Epidermal melanocyte (primary cell): ENCODE data around the gene SLC25A24.
"Not testable (repeated sequence)": the region's sequence is repeated elsewhere in the genome, so short reads cannot be mapped to it uniquely, and the experiment has no call there.

Experiments
- DNase-seq: peaks from one replicate; pipeline ENCODE4 v3.0.0; 2011; ENCODE audit warnings: low spot score; ENCODE audit not compliant: insufficient read length

The SLC25A24 gene

DNA sequence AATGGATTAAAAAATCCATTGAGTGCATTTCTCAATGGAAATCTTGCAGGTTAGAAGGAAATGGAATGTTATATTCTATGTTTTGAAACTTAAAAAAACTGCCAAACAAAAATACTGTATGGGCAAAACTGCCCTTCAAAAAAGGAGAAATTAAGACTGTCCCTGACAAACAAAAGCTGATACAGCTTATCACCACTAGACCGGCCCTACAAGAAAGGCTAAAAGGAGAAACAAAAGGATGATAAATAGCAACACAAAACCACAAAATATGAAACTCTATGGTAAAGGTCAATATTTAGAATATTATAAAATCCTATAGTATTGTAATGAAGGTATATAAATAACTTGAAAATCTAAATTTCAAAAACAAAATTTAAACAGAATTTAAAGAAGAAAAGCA is 60.0 kb downstream of the SLC25A24 start:
- no peak for DNase-seq

DNA sequence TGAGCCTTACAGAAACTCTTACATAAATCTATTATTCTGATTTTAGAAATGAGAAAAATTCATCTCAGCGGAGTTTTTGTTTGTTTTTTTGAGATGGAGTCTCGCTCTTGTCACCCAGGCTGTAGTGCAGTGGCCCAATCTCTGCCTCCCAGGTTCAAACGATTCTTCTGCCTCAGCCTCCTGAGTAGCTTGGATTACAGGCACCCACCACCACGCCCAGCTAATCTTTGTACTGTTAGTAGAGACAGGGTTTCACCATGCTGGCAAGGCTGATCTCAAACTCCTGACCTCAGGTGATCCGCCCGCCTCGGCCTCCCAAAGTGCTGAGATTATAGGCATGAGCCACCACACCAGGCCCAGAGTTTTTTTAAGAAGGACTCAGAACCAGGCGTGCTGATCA is 60.6 kb downstream of the SLC25A24 start:
- DNase-seq = not testable (repeated sequence)

- not testable (repeated sequence) for DNase-seq
Measured at GRCh38 chr1:108133148-108133547, 67.0 kb downstream of the SLC25A24 start.

DNA sequence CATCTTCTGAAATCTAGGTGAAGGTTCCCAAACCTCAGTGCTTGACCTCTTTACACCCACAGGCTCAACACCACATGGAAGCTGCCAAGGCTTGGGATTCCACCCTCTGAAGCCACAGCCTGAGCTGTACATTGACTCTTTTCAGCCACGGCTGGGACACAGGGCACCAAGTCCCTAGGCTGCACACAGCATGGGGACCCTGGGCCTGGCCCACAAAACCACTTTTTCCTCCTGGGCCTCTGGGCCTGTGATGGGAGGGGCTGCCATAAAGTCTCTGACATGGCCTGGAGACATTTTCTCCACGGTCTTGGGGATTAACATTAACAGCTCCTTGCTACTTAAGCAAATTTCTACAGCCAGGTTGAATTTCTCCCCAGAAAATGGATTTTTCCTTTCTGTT is 67.8 kb downstream of the SLC25A24 start:
- not testable (repeated sequence) for DNase-seq

GRCh38 chr1:108131281-108131680 is 68.9 kb downstream of the SLC25A24 start:
- not testable (repeated sequence) for DNase-seq

GRCh38 chr1:108130794-108131193 is 69.3 kb downstream of the SLC25A24 start:
- no peak for DNase-seq

DNA sequence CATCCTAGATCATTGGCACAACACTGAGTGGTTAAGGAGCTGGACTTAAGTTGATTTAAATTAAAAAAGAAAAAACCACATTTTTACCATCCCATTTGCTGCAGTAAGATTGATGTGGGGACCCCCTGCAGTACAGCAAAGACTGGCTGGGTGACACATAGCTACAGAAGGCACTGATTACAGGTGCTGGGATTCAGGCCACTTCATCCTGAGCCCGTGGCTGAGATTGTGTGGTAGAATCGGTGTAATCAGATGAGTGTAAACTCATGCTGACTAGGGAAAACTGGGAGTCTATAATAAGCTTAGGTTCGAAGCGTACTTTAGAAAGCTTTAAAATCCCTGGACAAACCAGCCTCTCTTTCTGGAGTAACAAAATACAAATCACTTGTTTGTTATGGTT is 70.1 kb downstream of the SLC25A24 start:
- DNase-seq = no peak

GRCh38 chr1:108125312-108126138 is 74.6 kb downstream of the SLC25A24 start:
- DNase-seq = peak; percentile 67

- no peak for DNase-seq
Measured at GRCh38 chr1:108124622-108125311, 75.4 kb downstream of the SLC25A24 start.

DNA sequence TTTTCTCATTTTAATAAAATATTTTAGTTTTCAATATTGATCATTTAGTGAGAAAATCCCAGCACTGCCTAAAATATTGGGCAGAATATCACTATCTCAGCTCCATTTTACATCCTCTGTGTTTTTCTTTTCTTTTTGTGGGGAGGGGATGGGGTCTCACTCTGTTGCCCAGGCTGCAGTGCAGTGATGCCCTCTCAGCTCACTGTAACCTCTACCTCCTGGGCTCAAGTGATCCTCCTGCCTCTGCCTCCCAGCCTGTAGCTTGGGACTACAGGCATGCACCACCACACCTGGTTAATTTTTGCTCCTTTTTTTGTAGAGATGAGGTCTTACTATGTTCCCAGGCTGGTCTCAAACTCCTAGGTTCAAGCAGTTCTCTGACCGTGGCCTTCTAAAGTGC is 76.1 kb downstream of the SLC25A24 start:
- no peak for DNase-seq

DNA sequence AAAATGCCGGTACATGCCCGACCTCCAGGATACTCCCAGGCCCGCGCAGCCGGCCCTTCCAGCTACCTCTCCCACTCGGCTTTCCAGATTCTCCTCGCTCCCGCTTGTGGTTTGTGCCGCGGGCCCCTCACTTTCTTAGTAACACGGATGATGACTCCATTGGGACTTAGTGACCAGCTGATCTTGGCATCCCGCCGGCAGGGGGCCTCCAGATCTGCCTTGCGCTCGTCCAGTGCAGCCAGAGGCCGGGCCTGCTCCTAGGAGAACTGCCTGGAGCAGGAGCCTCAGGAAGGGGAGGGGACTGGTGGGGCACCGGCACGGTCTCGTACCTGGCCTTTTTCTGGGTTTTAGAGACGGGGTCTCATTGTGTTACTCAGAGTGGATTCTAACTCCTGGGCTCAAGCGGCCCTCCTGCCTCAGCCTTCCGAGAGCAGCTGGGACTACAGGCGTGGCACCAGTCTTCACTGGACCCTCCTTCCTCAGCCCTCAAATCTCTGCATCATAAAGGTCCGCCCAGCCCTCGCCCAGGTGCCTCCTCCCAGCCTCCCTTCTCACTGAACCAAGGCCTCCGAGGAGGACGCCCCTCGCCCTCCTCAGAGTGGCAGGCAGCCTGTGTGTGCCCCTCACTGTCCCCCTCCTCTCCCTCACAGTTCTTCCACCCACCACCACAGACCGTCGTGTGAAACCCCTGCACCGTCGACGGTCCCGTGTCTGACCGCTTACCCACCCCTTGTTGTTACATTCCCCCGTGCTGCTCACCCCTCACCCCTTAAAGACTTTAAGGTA is 78.6 kb downstream of the SLC25A24 start:
- no peak for DNase-seq

GRCh38 chr1:108120163-108120562 is 80.0 kb downstream of the SLC25A24 start:
- no peak for DNase-seq

- no peak for DNase-seq
Measured at GRCh38 chr1:108119500-108119899, 80.6 kb downstream of the SLC25A24 start.

GRCh38 chr1:108117945-108118902 is 81.9 kb downstream of the SLC25A24 start:
- DNase-seq = no peak

DNA sequence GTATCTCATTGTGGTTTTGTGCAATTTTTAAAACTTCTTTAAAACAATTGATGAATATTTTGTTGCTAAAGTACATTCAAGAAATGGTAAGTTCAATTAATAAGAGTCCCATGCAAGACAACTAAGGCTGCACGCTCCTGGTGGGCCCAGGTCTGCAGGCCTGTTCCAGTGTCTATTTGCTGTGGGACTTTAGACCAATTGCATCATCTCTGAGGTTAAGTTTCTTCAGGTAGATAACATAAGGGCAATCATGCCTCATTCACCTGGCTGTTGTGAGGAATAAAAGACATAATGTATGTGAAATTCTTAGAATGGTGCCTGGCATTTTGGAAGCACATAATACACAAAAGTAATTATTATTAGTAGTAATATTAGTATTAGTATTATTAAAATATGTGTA is 82.9 kb downstream of the SLC25A24 start:
- DNase-seq = no peak

- no peak for DNase-seq
Measured at GRCh38 chr1:108114033-108114599, 86.0 kb downstream of the SLC25A24 start.

GRCh38 chr1:108113496-108113895 is 86.6 kb downstream of the SLC25A24 start:
- DNase-seq = no peak

GRCh38 chr1:108109295-108109973 is 90.7 kb downstream of the SLC25A24 start:
- DNase-seq = no peak

DNA sequence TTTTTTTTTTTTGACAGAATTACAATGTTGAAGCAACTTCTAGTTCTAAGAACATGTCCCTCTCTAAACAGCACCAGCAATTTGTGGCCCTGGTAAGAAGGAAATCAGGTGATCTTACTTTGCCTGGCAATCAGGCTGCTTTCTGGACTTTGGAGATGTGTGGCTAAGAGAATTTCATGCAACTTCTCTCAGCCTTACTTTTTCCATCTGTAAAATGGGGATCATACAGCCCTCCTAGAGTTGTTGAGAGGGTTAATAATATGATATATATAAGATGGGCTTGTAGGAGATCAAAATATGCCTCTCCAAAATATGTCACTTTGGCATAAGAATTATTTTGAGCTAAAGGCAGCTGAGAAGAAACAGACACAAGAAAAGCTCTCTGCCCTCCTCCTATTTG is 92.0 kb downstream of the SLC25A24 start:
- DNase-seq = no peak

GRCh38 chr1:108107658-108108057 is 92.5 kb downstream of the SLC25A24 start:
- DNase-seq = no peak
